Esophagus mucosa (tissue), 1 donor: Measurements from ENCODE around the gene ZNF236. TPM values are rescaled to one million over a fixed set of nuclear protein-coding genes. Genes with fewer than 3 reads are reported as not detected.
"Not testable (repeated sequence)": the region's sequence is repeated elsewhere in the genome, so short reads cannot be mapped to it uniquely, and the experiment has no call there.

Experiments
- ATAC-seq: fragments of 200-7000 bp; cut with Tn5 transposase; one replicate; pipeline ENCODE4 v1.9.1; 2020
- total RNA-seq: library from RNA; stranded (reverse); gene quantifications from one replicate; pipeline ENCODE4 v1.2.4, GENCODE V29; 2023
- donor health status: DM: yes; HTN: yes; CAD: no.

ZNF236 gene
- total RNA-seq, 1 donor from 2014 or later: 8.9 TPM

DNA sequence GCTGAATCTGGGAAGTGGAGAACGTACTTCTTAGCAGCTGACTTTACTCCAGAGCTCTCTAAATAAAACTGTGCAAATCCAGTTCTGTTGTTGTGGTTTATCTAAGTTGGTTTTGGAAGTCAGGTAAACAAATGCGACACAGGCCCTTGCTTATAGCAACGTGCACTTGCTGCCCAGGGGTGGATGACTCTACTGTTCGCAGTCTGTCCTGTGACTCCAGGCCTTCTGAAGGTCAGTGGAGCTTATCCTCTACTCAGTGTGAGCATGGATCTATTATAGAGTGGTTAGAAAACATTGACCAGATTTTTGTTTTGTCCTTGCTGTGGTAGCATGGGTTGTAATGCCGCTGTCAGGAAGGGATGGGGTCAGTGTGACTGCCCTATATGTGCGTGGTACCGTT is 89.1 kb downstream of the ZNF236 start:
- ATAC-seq: no peak

- ATAC-seq: no peak
These were observed 91.2 kb downstream of the ZNF236 start for GRCh38 chr18:76913583-76913982.

GRCh38 chr18:76914314-76914713 is 92.0 kb downstream of the ZNF236 start:
- ATAC-seq: no peak

GRCh38 chr18:76914796-76915195 is 92.4 kb downstream of the ZNF236 start:
- ATAC-seq: no peak

GRCh38 chr18:76915456-76915855 is 93.1 kb downstream of the ZNF236 start:
- ATAC-seq: no peak

- ATAC-seq: no peak
These were observed 98.6 kb downstream of the ZNF236 start for GRCh38 chr18:76920974-76921373.

- ATAC-seq: peak; percentile 60
These were observed 99.8 kb downstream of the ZNF236 start for GRCh38 chr18:76922107-76922506.

DNA sequence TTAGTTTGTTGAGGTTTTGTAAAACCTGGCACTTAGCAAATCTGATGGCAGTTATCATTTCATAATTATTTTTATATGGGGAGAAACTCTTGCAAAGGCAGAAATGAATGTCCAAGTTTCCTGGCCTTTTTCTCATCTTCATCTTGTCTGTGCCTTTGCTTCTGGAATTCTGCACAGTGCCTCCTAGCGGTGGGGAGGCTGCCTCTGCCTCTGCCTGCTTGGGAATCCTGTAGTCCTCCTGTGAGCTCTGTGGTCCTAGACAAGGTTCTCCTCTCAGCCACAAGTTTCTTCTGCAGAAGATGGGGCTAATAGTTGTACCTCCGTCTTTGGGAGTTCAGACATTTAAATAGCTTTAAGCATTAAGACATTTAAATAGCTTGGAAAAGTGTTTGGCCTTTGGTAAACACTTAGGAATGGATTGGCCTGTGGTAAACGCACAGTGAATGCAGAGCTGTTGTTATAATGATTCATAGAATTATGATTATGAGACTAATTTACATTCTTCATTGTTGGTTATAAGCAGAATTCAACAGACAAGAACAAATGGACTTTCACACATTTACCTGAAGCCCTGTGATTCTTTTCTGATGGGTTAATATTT is 101.2 kb downstream of the ZNF236 start:
- ATAC-seq: no peak

DNA sequence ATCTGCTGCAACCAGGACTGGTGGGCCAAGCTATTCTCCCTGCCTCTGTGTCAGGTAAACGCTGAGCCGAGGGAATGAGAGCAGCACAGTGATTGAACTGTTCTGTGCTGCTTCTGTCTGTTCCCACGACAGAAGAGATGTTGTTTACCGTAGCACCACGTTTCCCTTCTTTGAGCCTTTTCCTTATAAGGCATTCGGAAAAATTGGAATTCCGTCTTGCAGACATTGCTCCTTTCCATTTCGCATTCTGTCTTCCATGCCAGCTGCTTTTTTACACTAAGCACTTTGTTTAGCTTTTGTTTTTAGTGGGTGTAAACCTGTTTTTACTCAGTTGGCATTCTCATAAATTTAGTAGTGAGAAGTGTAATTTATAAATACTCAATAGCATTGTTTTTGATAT is 103.1 kb downstream of the ZNF236 start:
- no peak for ATAC-seq

DNA sequence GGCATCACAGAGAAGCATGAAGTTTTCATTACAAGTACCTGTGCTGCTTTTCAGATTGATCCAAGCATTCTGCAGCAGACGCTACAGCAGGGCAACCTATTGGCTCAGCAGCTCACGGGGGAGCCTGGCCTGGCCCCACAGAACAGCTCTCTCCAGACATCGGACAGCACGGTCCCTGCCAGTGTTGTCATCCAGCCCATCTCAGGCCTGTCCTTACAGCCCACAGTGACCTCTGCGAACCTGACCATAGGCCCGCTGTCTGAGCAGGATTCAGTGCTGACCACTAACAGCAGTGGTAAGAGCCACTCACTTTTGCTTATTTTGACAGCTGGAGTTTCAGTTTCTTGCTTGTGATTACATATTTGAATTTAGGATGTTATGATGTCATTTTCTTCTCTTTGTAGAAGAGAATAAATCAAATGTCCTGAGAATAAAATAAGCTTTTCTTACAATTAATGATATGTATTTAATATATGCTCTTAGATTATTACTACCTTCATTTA is 104.9 kb downstream of the ZNF236 start:
- ATAC-seq: no peak

DNA sequence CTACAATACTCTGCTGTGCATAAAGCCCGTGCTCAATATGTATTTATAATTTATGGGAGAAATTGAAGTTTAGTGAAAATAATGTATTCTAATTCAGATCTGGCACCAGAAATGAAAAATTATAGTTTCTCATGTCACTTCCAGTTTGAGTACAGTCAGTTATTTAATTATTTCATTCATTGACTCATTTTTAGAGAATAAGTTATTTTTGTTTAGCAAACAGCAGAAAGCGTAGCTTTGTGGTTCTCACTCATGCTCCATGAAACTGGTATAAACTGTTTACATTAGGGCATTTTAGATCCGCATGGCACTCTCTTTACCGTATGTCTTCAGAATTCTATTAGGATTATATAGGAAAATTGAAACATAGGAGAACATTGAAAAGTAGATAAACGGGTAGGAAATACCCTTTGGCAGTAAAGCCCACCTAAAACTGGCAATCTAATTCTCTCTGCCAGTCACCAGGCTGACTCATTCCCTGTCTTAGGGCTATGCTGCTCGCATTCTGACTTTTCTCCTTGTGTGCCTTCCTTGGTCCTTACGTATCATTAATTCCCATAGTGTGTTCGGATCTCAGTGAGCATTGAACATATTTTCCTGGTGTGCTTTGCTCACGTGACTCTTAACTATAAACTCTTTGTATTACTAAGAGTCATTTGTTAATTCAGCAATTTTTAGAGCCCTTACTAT is 106.0 kb downstream of the ZNF236 start:
- ATAC-seq: no peak

DNA sequence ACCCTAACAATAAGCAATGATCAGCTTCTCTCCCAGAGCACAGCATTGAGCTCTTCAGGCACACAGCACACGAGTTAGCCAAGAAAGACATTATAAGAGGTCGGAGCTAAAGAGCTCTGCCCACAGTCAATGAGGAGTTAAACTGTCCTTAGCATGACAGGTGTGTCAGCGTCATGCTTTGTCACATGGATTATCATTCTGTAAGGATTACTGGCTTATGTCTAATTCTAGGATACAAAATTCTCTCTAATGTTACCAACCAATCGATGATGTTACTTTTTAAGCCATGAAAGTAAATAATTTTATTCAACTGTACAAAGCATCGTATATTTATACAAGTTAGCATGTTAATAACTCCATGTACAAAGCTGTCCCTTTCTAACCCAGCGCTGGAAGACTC is 108.8 kb downstream of the ZNF236 start:
- ATAC-seq: no peak

DNA sequence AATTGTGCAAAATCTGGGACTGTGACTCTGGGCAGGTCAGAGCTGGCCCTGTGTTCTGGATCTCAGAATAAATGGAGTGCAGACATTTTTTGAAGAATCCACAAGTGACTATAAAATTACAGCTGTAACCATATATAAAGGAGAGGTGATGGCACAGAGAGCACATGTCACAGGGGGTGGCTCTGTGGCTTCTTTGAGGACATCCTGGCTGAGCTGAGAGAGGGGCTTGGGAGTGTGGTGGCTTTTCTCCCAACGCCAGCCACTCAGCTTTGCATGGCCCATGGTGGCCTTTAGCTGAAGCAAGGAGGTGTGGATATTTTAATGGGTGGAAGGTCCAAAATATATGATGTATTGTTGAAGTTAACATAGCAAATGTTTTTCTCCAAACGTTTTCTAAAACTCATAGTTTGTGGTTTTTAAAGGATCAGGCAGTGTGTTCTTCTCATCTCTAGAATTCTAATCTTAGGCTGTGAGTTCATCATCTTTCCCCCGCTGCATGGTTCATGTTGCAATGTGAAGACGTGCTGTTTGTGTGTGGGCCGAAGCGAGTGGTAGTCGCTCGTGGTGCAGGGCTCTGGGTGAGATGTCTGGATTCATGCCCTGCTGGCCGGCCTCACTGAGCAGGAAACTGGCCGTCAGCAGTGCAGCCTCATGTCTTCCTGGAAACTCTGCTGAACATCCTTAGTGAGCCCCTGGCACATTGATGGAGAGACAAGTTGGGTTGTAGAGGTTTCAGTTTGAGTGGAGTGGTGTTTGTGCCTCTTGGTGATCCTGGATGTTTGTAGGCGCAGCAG is 109.9 kb downstream of the ZNF236 start:
- ATAC-seq: no peak

GRCh38 chr18:76935722-76936337 is 113.5 kb downstream of the ZNF236 start:
- no peak for ATAC-seq

DNA sequence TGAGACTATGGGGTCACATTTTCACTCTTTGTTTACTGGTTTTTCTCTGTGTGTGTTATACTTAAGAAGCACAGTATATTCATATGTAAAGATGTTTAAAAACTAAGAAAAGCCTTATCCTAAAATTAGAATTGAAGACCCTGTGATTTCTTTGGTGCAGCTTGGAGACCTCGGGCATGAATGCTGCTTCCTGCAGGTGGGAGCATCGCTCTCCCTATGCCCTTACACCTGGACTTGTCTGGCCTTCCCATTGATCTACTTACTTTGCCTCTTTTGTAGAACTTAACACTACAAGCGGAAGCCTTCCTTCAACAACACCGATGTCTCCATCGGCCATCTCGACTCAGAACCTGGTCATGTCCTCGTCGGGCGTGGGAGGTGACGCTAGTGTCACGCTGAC is 114.5 kb downstream of the ZNF236 start:
- ATAC-seq: no peak

- no peak for ATAC-seq
These were observed 115.2 kb downstream of the ZNF236 start for GRCh38 chr18:76937597-76937996.

GRCh38 chr18:76938619-76939018 is 116.3 kb downstream of the ZNF236 start:
- ATAC-seq: no peak

DNA sequence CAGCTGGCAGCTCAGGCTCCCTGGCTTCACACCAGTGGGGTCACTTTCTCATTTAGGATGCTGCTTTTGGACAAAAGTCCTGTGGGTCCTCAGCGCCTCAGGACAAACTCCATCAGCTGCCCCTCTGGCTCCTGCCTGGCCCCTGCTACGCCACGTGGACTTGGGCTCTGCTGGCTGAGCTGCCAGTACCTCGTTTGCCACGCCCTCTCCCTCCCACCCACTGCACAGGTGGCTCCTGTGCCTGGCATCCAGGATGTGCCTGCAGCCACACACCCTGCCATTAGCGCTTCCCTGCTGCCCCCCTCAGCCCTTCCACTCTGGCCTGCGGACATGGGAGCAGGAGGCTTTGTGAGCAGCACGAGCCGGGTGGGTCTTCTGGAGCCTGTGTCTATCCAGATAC is 118.9 kb downstream of the ZNF236 start:
- ATAC-seq: no peak

GRCh38 chr18:76943542-76944339 is 121.4 kb downstream of the ZNF236 start:
- no peak for ATAC-seq

- ATAC-seq: not testable (repeated sequence)
These were observed 122.0 kb downstream of the ZNF236 start for GRCh38 chr18:76944346-76944745.

DNA sequence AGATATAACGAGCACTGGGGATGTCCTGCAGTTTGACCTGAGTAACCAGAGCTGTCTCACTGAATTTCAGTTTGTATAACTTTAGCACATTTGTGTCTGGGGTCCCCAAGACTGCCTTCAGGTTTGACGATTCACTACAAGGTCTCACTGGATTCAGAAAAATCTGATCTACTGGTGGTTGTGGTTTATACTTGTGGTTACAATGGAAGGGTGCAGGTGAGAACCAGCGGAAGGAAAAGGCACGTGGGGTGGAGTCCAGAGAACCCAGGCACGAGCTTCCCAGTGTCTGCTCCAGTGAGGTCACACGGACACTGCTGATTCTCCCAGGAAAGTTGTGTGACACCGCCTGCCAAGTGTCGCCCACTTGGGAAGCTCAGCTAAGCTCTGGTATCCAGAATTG is 126.0 kb downstream of the ZNF236 start:
- ATAC-seq: no peak
